Measurements from ENCODE around the gene ZDHHC14.
A peak's percentile ranks its signal among the peaks of the same experiment; 100 is the strongest.

ZDHHC14 gene

GRCh38 chr6:157669323-157669722 is 288.3 kb downstream of the ZDHHC14 start:
- H3K79me2 ChIP-seq (ENCODE audit: control insufficient read depth, insufficient read depth, low read length) = no peaks in the 10 kb centered on the region
- H3K9ac ChIP-seq (ENCODE audit: low read length) = no peak overlapping the region
- no peak for DNase-seq
- peaks cover 5% of the 10 kb centered on the region for H3K4me1 ChIP-seq (ENCODE audit: control insufficient read depth, low read depth, low read length)
- no peak overlapping the region for H2AK5ac ChIP-seq (ENCODE audit: low read length)
- H3K27me3 ChIP-seq (ENCODE audit: insufficient read depth, low read length, poor library complexity) = no peaks in the 10 kb centered on the region
- H3K4ac ChIP-seq (ENCODE audit: low read depth, low read length) = no peak overlapping the region
- H3K4me3 ChIP-seq (ENCODE audit: low read length) = no peak overlapping the region
- H2BK15ac ChIP-seq (replicated peaks; ENCODE audit: low read depth) = no peak overlapping the region
- WGBS (ENCODE audit: extremely low coverage, insufficient coverage, low lambda C conversion rate) = no CpG with 5 or more reads among the region's 3 CpGs
- no peak overlapping the region for H3K27ac ChIP-seq (ENCODE audit: low read depth, low read length)
- no peak overlapping the region for H2BK120ac ChIP-seq (ENCODE audit: low read depth, low read length)
- no peak overlapping the region for H3K18ac ChIP-seq (ENCODE audit: low read length)
- H4K5ac ChIP-seq (ENCODE audit: low read length) = no peak overlapping the region
- no peak overlapping the region for H2BK5ac ChIP-seq (ENCODE audit: low read length)
- no peaks in the 10 kb centered on the region for H3K36me3 ChIP-seq (ENCODE audit: control insufficient read depth, insufficient read depth, low read length)
- H3K79me1 ChIP-seq (ENCODE audit: low read length) = no peaks in the 10 kb centered on the region
- H4K8ac ChIP-seq (ENCODE audit: low read depth, low read length) = no peak overlapping the region
- no peak overlapping the region for H3K23ac ChIP-seq (ENCODE audit: low read length)
- H3K4me2 ChIP-seq (ENCODE audit: low read length) = no peak overlapping the region
- no peak overlapping the region for H3K56ac ChIP-seq (ENCODE audit: low read length)

- H3K27me3 ChIP-seq (ENCODE audit: insufficient read depth, low read length, poor library complexity) = no peaks in the 10 kb centered on the region
- no peak overlapping the region for H3K27ac ChIP-seq (ENCODE audit: low read depth, low read length)
- peak overlapping the region; percentile 2 for H3K56ac ChIP-seq (ENCODE audit: low read length)
- H3K9ac ChIP-seq (ENCODE audit: low read length) = peak overlapping the region; percentile 12
- no peak overlapping the region for H2BK5ac ChIP-seq (ENCODE audit: low read length)
- H2BK15ac ChIP-seq (replicated peaks; ENCODE audit: low read depth) = no peak overlapping the region
- no peak overlapping the region for H3K23ac ChIP-seq (ENCODE audit: low read length)
- WGBS (ENCODE audit: extremely low coverage, insufficient coverage, low lambda C conversion rate) = no CpG with 5 or more reads among the region's 14 CpGs
- H3K79me1 ChIP-seq (ENCODE audit: low read length) = no peaks in the 10 kb centered on the region
- H3K79me2 ChIP-seq (ENCODE audit: control insufficient read depth, insufficient read depth, low read length) = no peaks in the 10 kb centered on the region
- H2AK5ac ChIP-seq (ENCODE audit: low read length) = no peak overlapping the region
- no peak overlapping the region for H3K4me2 ChIP-seq (ENCODE audit: low read length)
- no peak overlapping the region for H3K4me3 ChIP-seq (ENCODE audit: low read length)
- no peak overlapping the region for H4K5ac ChIP-seq (ENCODE audit: low read length)
- no peak overlapping the region for H3K4ac ChIP-seq (ENCODE audit: low read depth, low read length)
- no peak overlapping the region for H4K8ac ChIP-seq (ENCODE audit: low read depth, low read length)
- H2BK120ac ChIP-seq (ENCODE audit: low read depth, low read length) = no peak overlapping the region
- H3K18ac ChIP-seq (ENCODE audit: low read length) = no peak overlapping the region
- H3K4me1 ChIP-seq (ENCODE audit: control insufficient read depth, low read depth, low read length) = peaks cover 5% of the 10 kb centered on the region
- H3K36me3 ChIP-seq (ENCODE audit: control insufficient read depth, insufficient read depth, low read length) = no peaks in the 10 kb centered on the region
- DNase-seq = peak; percentile 74
Observed at GRCh38 chr6:157669747-157670216, 288.8 kb downstream of the ZDHHC14 start.

DNA sequence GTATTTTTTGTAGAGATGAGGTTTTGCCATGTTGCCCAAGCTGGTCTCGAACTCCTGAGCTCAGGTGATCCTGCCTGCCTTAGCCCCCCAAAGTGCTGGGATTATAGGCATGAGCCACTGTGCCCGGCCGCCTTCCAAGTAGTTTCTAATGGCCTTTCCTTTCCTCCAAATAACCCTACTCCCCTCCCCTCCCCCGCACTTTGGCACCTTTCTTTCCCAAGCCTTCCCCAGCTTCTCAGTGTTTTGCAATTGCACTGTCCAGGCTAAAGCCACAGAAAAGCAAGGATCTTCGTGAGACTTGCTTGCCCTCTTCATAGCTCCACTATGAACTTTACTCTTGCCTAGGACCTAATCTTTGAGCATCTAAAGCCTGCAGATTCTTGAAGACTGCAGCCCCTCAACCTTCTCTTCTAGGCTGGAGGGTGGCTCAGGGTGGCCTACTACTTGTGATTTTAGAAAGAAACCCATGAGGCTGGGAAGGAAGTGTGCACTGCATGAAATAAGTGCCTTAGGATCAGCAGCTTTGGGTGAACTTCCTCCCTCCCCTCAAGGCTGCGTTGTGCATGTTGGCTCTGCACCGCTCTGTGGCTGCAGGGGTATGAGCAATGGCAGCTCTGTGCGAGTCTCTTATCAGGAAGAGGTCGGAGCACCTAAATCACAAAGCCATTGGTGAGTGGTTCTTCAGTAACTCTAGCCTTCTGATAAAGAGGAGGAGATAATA is 289.6 kb downstream of the ZDHHC14 start:
- no CpG with 5 or more reads among the region's 9 CpGs for WGBS (ENCODE audit: extremely low coverage, insufficient coverage, low lambda C conversion rate)
- Histone ChIP-seq H2BK15ac (replicated peaks; ENCODE audit: low read depth) (no peak overlapping the region), H3K27ac (ENCODE audit: low read depth, low read length) (no peak overlapping the region), H2BK5ac (ENCODE audit: low read length) (no peak overlapping the region), H3K36me3 (ENCODE audit: control insufficient read depth, insufficient read depth, low read length) (no peaks in the 10 kb centered on the region), H3K23ac (ENCODE audit: low read length) (no peak overlapping the region), H3K56ac (ENCODE audit: low read length) (no peak overlapping the region), H4K8ac (ENCODE audit: low read depth, low read length) (no peak overlapping the region), H3K79me1 (ENCODE audit: low read length) (no peaks in the 10 kb centered on the region), H4K5ac (ENCODE audit: low read length) (no peak overlapping the region), H3K79me2 (ENCODE audit: control insufficient read depth, insufficient read depth, low read length) (no peaks in the 10 kb centered on the region), H3K4ac (ENCODE audit: low read depth, low read length) (no peak overlapping the region), H3K4me1 (ENCODE audit: control insufficient read depth, low read depth, low read length) (peaks cover 5% of the 10 kb centered on the region), H3K27me3 (ENCODE audit: insufficient read depth, low read length, poor library complexity) (no peaks in the 10 kb centered on the region), H3K4me3 (ENCODE audit: low read length) (no peak overlapping the region), H3K4me2 (ENCODE audit: low read length) (no peak overlapping the region), H3K18ac (ENCODE audit: low read length) (no peak overlapping the region), H2BK120ac (ENCODE audit: low read depth, low read length) (no peak overlapping the region), H2AK5ac (ENCODE audit: low read length) (no peak overlapping the region), H3K9ac (ENCODE audit: low read length) (no peak overlapping the region)
- peak; percentile 25 for DNase-seq

DNA sequence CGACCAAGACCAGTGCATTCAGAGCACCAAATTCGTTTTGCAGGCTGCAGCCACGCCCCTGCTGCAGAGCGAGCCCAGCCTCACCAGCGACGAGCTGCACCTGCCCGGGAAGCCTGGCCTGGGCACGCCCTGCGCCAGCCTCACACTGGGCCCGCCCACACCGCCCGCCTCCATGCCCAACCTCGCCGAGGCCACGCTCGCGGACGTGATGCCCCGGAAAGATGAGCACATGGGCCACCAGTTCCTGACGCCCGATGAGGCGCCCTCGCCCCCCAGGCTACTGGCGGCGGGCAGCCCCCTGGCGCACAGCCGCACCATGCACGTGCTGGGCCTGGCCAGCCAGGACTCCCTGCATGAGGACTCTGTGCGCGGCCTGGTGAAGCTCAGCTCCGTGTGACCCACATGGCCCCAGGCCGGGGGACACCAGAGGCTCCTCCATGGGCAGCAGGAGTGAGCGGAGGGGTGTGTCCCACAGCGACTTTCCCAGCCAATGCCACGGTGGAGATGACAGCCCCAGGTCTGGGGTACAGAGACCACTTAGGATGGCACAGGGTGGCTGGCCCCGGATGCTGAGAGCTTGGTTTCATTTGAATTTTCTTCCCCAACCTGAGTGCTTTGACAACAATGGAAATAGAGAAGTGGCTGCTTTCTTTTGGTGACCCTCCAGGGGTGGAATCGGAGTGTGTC is 291.9 kb downstream of the ZDHHC14 start:
- Histone ChIP-seq H3K4me2 (ENCODE audit: low read length) (no peak overlapping the region), H3K9ac (ENCODE audit: low read length) (no peak overlapping the region), H4K5ac (ENCODE audit: low read length) (no peak overlapping the region), H3K23ac (ENCODE audit: low read length) (no peak overlapping the region), H3K27me3 (ENCODE audit: insufficient read depth, low read length, poor library complexity) (no peaks in the 10 kb centered on the region), H2AK5ac (ENCODE audit: low read length) (no peak overlapping the region), H2BK15ac (replicated peaks; ENCODE audit: low read depth) (no peak overlapping the region), H3K79me1 (ENCODE audit: low read length) (no peaks in the 10 kb centered on the region), H3K27ac (ENCODE audit: low read depth, low read length) (no peak overlapping the region), H3K4me3 (ENCODE audit: low read length) (no peak overlapping the region), H3K36me3 (ENCODE audit: control insufficient read depth, insufficient read depth, low read length) (no peaks in the 10 kb centered on the region), H3K4me1 (ENCODE audit: control insufficient read depth, low read depth, low read length) (peaks cover 5% of the 10 kb centered on the region), H3K18ac (ENCODE audit: low read length) (no peak overlapping the region), H3K4ac (ENCODE audit: low read depth, low read length) (no peak overlapping the region), H4K8ac (ENCODE audit: low read depth, low read length) (no peak overlapping the region), H3K79me2 (ENCODE audit: control insufficient read depth, insufficient read depth, low read length) (no peaks in the 10 kb centered on the region), H2BK5ac (ENCODE audit: low read length) (no peak overlapping the region), H2BK120ac (ENCODE audit: low read depth, low read length) (no peak overlapping the region), H3K56ac (ENCODE audit: low read length) (no peak overlapping the region)
- WGBS (ENCODE audit: extremely low coverage, insufficient coverage, low lambda C conversion rate) = no CpG with 5 or more reads among the region's 37 CpGs
- no peak for DNase-seq

GRCh38 chr6:157673596-157673995 is 292.6 kb downstream of the ZDHHC14 start:
- no peak overlapping the region for H3K23ac ChIP-seq (ENCODE audit: low read length)
- no peak overlapping the region for H3K56ac ChIP-seq (ENCODE audit: low read length)
- no peak overlapping the region for H4K5ac ChIP-seq (ENCODE audit: low read length)
- H3K4me1 ChIP-seq (ENCODE audit: control insufficient read depth, low read depth, low read length) = peaks cover 5% of the 10 kb centered on the region
- H3K79me1 ChIP-seq (ENCODE audit: low read length) = no peaks in the 10 kb centered on the region
- no peak for DNase-seq
- no peaks in the 10 kb centered on the region for H3K79me2 ChIP-seq (ENCODE audit: control insufficient read depth, insufficient read depth, low read length)
- H3K4ac ChIP-seq (ENCODE audit: low read depth, low read length) = no peak overlapping the region
- H2BK5ac ChIP-seq (ENCODE audit: low read length) = no peak overlapping the region
- H2BK15ac ChIP-seq (replicated peaks; ENCODE audit: low read depth) = no peak overlapping the region
- H3K9ac ChIP-seq (ENCODE audit: low read length) = no peak overlapping the region
- H4K8ac ChIP-seq (ENCODE audit: low read depth, low read length) = no peak overlapping the region
- no peak overlapping the region for H3K4me3 ChIP-seq (ENCODE audit: low read length)
- no peaks in the 10 kb centered on the region for H3K27me3 ChIP-seq (ENCODE audit: insufficient read depth, low read length, poor library complexity)
- H3K36me3 ChIP-seq (ENCODE audit: control insufficient read depth, insufficient read depth, low read length) = no peaks in the 10 kb centered on the region
- H2AK5ac ChIP-seq (ENCODE audit: low read length) = no peak overlapping the region
- no peak overlapping the region for H3K18ac ChIP-seq (ENCODE audit: low read length)
- no peak overlapping the region for H3K27ac ChIP-seq (ENCODE audit: low read depth, low read length)
- no peak overlapping the region for H3K4me2 ChIP-seq (ENCODE audit: low read length)
- H2BK120ac ChIP-seq (ENCODE audit: low read depth, low read length) = no peak overlapping the region
- WGBS (ENCODE audit: extremely low coverage, insufficient coverage, low lambda C conversion rate) = no CpG with 5 or more reads among the region's 15 CpGs

Measured in mesendoderm (in vitro differentiated cells).